GM12801 (cell line): ENCODE data around the gene KRTAP3-1.

Experiments used
- CTCF ChIP-seq: IDR thresholded peaks from one replicate; pipeline ENCODE4 v1.5.1; 2011; ENCODE audit warnings: control low read depth; ENCODE audit not compliant: insufficient read length; ENCODE audit errors: extremely low read depth

KRTAP3-1 gene

GRCh38 chr17:40978575-40979151 is 30.3 kb downstream of the KRTAP3-1 start:
- TF ChIP-seq CTCF, result no peak

DNA sequence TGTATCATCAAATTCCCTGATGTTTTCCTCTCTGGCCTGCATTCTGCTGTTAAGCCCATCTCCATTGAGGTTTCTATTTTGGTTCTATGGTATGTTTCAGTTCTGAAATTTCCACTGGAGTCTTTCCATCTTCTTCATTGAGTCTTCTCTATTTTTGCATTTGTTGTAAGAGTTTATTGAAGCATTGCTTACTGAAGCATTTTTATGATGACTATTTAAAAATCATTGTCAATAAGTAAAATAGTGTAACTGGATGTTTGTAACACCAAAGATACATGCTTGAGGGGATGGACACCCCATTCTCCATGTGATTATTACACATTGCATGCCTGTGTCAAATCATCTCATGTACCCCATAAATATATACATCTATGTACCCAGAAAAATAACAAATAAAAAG is 33.4 kb downstream of the KRTAP3-1 start:
- no peak for TF ChIP-seq CTCF

DNA sequence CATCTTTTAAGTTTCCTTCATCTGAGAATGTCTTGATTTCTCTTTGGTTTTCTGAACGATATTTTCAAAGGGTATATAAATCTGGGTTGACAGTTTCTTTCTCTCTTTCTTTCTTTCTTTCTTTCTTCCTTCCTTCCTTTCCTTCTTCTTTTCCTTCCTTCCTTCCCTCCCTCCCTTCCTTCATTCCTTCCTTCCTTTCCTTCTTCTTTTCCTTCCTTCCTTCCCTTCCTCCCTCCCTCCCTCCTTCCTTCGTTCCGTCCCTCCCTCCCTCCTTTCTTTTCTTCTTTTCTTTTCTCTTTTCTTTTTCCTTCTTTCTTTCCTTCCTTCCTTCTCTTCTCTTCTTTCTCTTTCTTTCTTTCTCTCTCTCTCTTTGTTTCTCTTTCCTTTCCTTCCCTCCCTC is 34.6 kb downstream of the KRTAP3-1 start:
- no peak for TF ChIP-seq CTCF

GRCh38 chr17:40967582-40967981 is 41.3 kb downstream of the KRTAP3-1 start:
- no peak for TF ChIP-seq CTCF

DNA sequence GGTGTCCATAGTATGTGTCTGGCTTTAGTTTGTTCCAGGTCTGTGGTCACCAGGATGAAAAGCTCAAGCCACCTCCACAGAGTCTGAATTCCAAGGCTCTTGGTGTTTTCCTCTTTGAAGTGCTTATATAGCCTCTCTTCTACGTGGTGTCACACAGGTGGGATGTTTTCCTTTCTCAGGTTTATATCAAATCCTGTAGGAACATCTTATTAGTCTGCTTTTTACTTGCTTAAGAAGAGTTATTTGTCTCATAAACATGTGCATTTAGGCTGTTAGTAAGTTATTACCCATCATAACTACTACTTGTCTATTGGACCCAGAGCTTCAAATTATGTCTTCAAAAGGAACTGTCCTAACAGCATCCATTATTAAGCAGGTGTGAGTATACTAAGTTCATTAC is 42.1 kb downstream of the KRTAP3-1 start, which contains the start of gene KRT39:
TSS of gene KRT39 (minus strand) at position 101 of the 400 bp plus-strand sequence. CDS start at position 9, 92 bp downstream.
- no peak for TF ChIP-seq CTCF

DNA sequence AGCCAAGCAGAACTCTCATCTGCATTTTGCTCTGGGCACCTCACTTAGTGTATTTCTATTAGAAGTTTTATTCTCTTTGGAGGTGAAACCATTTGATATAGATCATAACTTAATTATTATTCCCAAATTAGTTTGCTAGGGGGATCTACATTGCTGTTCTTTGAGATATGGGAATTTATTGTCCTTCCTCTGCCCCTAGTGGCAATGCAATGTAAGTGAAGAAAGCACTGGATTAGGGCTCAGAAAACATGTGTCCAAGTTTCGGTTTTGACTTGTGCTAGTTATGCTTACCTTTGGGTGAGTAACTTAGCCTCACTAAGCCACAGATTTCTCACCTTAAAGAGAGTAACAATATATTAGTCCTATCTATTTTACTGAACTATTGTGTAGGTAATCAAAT is 45.1 kb downstream of the KRTAP3-1 start:
- TF ChIP-seq CTCF, result no peak

DNA sequence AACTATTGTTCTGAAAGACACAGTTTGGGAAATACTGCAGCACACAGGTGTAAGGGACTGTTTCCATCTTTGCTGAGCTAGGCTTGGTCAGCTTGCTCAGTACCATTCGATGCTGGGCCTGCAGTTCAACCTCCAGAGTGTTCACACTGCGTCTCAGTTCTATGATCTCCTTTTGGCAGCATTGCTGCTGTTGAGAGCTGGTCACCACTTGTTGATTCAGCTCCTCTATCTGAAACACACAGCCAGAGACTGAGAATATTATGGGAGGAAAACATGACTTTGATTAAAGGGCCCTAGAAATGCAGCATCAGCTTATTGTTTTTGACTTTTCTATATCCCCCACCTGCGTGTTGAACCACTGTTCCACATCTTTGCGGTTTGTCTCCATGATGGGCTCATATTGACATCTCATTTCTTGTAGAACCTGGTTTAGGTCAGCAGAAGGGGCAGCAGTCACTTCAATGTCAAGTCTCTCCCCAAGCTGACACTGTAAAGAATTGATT is 46.8 kb downstream of the KRTAP3-1 start:
- no peak for TF ChIP-seq CTCF
